H1 (cell line): Measurements from ENCODE around the gene CREBZF. TPM values are rescaled to one million over a fixed set of nuclear protein-coding genes. Genes with fewer than 3 reads are reported as not detected.

Source experiments
- CTCF ChIA-PET: fragments of 300-600 bp; sonication (Branson Sonifier 250); formaldehyde crosslinking; loops from one replicate; lab custom pipeline; 2021; ENCODE audit not compliant: partially characterized antibody; lab: Charles Lee
- POLR2A ChIA-PET: fragments of 300-600 bp; sonication (Branson Sonifier 250); formaldehyde crosslinking; loops from one replicate; lab custom pipeline; 2021; ENCODE audit warnings: inconsistent platforms; ENCODE audit not compliant: partially characterized antibody; lab: Charles Lee
- DNase-seq, 2 experiments: peaks; one replicate each; pipeline versions ENCODE4 v3.0.0 to v3.0.0-alpha.2; 2010 to 2022; ENCODE audit warnings: low spot score in 2 of 2, low read depth in 1 of 2, mixed read lengths in 1 of 2
- FAIRE-seq: peaks from 2 replicates; lab custom pipeline; 2011; peaks lifted over from hg19 to GRCh38; lab: Jason Lieb, UNC
- H2AFZ ChIP-seq: 2 replicates; pipeline ENCODE4 v1.8.1; 2012; ENCODE audit warnings: low read length, inconsistent platforms
- H2AK5ac ChIP-seq: 2 replicates; pipeline ENCODE4 v1.6.1; 2013; ENCODE audit warnings: low read depth, low read length
- H2BK120ac ChIP-seq: replicated peaks from 2 replicates; pipeline ENCODE3; 2013; ENCODE audit warnings: low read depth, low read length, inconsistent platforms
- H2BK12ac ChIP-seq: 2 replicates; pipeline ENCODE4 v1.6.1; 2013; ENCODE audit warnings: low read depth, low read length
- H2BK15ac ChIP-seq: 2 replicates; pipeline ENCODE4 v1.6.1; 2013; ENCODE audit warnings: low read length
- H2BK20ac ChIP-seq: 2 replicates; pipeline ENCODE4 v1.6.1; 2013; ENCODE audit warnings: low read length
- H2BK5ac ChIP-seq: 2 replicates; pipeline ENCODE4 v1.6.1; 2013; ENCODE audit warnings: low read depth, low read length
- H3K14ac ChIP-seq: 2 replicates; pipeline ENCODE4 v1.6.1; 2013; ENCODE audit warnings: inconsistent platforms; ENCODE audit not compliant: insufficient read length
- H3K18ac ChIP-seq: 2 replicates; pipeline ENCODE4 v1.6.1; 2013; ENCODE audit warnings: low read length; ENCODE audit errors: extremely low read depth
- H3K23ac ChIP-seq: 2 replicates; pipeline ENCODE4 v1.6.1; 2013; ENCODE audit warnings: inconsistent platforms; ENCODE audit not compliant: insufficient read length
- H3K23me2 ChIP-seq: 2 replicates; pipeline ENCODE4 v1.6.1; 2013; ENCODE audit warnings: low read depth, low read length
- H3K27ac ChIP-seq: 2 replicates; pipeline ENCODE4 v1.6.1; 2011; ENCODE audit warnings: low read depth, low read length, inconsistent platforms
- H3K27me3 ChIP-seq, 4 experiments: replicated peaks in 1 of 4; 1 replicate in 1 of 4; 2 replicates in 3 of 4; pipeline versions ENCODE4 v1.6.1 to v1.8.1; 2011 to 2013; ENCODE audit warnings: low read length in 3 of 4, mild to moderate bottlenecking in 3 of 4, inconsistent platforms in 2 of 4, mixed read lengths in 2 of 4, moderate library complexity in 1 of 4; ENCODE audit not compliant: control insufficient read depth in 3 of 4, insufficient read depth in 3 of 4; ENCODE audit errors: extremely low read depth in 1 of 4
- H3K36me3 ChIP-seq, 4 experiments: 2 replicates each; pipeline versions ENCODE4 v1.6.1 to v1.8.1; 2011 to 2013; ENCODE audit warnings: mild to moderate bottlenecking in 4 of 4, low read length in 3 of 4, moderate library complexity in 2 of 4, control low read depth in 1 of 4, inconsistent platforms in 1 of 4; ENCODE audit not compliant: insufficient read depth in 4 of 4, control insufficient read depth in 2 of 4
- H3K4ac ChIP-seq: replicated peaks from 2 replicates; pipeline ENCODE3; 2013; ENCODE audit warnings: low read length, low read depth, mixed read lengths, inconsistent platforms; ENCODE audit not compliant: insufficient read length
- H3K4me1 ChIP-seq, 4 experiments: replicated peaks in 1 of 4; 1 replicate in 1 of 4; 2 replicates in 3 of 4; pipeline versions ENCODE4 v1.6.1 to v1.8.1; 2011 to 2013; ENCODE audit warnings: low read length in 3 of 4, inconsistent platforms in 2 of 4, mixed read lengths in 1 of 4; ENCODE audit not compliant: insufficient read depth in 4 of 4, control insufficient read depth in 3 of 4
- H3K4me2 ChIP-seq, 2 experiments: 2 replicates each; pipeline versions ENCODE4 v1.6.1 to v1.8.1; 2011 to 2013; ENCODE audit warnings: low read depth in 2 of 2, low read length in 2 of 2, control low read depth in 1 of 2, inconsistent platforms in 1 of 2, mild to moderate bottlenecking in 1 of 2; ENCODE audit not compliant: insufficient read depth in 1 of 2
- H3K4me3 ChIP-seq, 4 experiments: fragments of 200-600, 300-600 bp in 1 of 4; sonication (generic), shearing (Covaris generic), sonication (Bioruptor Twin) in 1 of 4; 2 replicates each; pipeline versions ENCODE4 v1.5.1 to v1.8.1; 2011 to 2016; ENCODE audit warnings: low read length in 4 of 4, low read depth in 3 of 4, control low read depth in 2 of 4, inconsistent platforms in 2 of 4, mild to moderate bottlenecking in 2 of 4, mixed read lengths in 1 of 4, moderate library complexity in 1 of 4; ENCODE audit not compliant: insufficient read depth in 2 of 4; ENCODE audit errors: extremely low read depth in 1 of 4
- H3K56ac ChIP-seq: replicated peaks from 2 replicates; pipeline ENCODE3; 2013; ENCODE audit warnings: low read depth, mild to moderate bottlenecking, mixed read lengths, low read length, inconsistent platforms; ENCODE audit not compliant: insufficient read length
- H3K79me1 ChIP-seq: 2 replicates; pipeline ENCODE4 v1.6.1; 2013; ENCODE audit warnings: low read depth, low read length, control low read depth
- H3K79me2 ChIP-seq, 2 experiments: 2 replicates each; pipeline versions ENCODE4 v1.6.1 to v1.8.1; 2012 to 2013; ENCODE audit warnings: low read length in 2 of 2, mild to moderate bottlenecking in 2 of 2, inconsistent platforms in 1 of 2; ENCODE audit not compliant: insufficient read depth in 2 of 2, control insufficient read depth in 1 of 2
- H3K9ac ChIP-seq, 4 experiments: replicated peaks in 1 of 4; 1 replicate in 1 of 4; 2 replicates in 3 of 4; pipeline versions ENCODE4 v1.6.1 to v1.8.1; 2011 to 2013; ENCODE audit warnings: low read depth in 3 of 4, low read length in 3 of 4, control low read depth in 2 of 4, mild to moderate bottlenecking in 2 of 4, moderate library complexity in 2 of 4, inconsistent platforms in 1 of 4; ENCODE audit errors: extremely low read depth in 1 of 4
- H3K9me3 ChIP-seq, 2 experiments: 2 replicates each; pipeline versions ENCODE4 v1.6.1 to v1.8.1; 2012 to 2013; ENCODE audit warnings: mild to moderate bottlenecking in 2 of 2, moderate library complexity in 2 of 2, control low read depth in 1 of 2, inconsistent platforms in 1 of 2, low read depth in 1 of 2, low read length in 1 of 2, mixed read lengths in 1 of 2; ENCODE audit not compliant: insufficient read depth in 2 of 2
- H4K20me1 ChIP-seq, 2 experiments: replicated peaks in 1 of 2; 2 replicates each; pipeline versions ENCODE3 to v1.8.1; 2011 to 2013; ENCODE audit warnings: inconsistent platforms in 2 of 2, low read length in 2 of 2, mild to moderate bottlenecking in 1 of 2; ENCODE audit not compliant: insufficient read depth in 2 of 2, control insufficient read depth in 1 of 2
- H4K5ac ChIP-seq: 2 replicates; pipeline ENCODE4 v1.6.1; 2013; ENCODE audit warnings: low read length, low read depth, mixed read lengths, inconsistent platforms; ENCODE audit not compliant: insufficient read length
- H4K8ac ChIP-seq: 2 replicates; pipeline ENCODE4 v1.8.0; 2013; ENCODE audit warnings: mild to moderate bottlenecking, moderate library complexity, low read length, inconsistent platforms; ENCODE audit not compliant: insufficient read depth; ENCODE audit errors: extremely low read depth
- H4K91ac ChIP-seq: replicated peaks from 2 replicates; pipeline ENCODE3; 2013; ENCODE audit warnings: low read length, mixed read lengths, inconsistent platforms; ENCODE audit not compliant: insufficient read length
- CBX5 ChIP-seq: fragments of 300-800, 300-1000 bp; sonication (generic); IDR thresholded peaks from 2 replicates; pipeline ENCODE4 v1.7.1; 2016; ENCODE audit warnings: antibody characterized with exemption, low read length, low read depth
- CHD2 ChIP-seq: IDR thresholded peaks from 2 replicates; pipeline ENCODE4 v1.6.1; 2012; ENCODE audit warnings: low read length, improper control_type of control experiment
- POLR2AphosphoS5 ChIP-seq: IDR thresholded peaks from 2 replicates; pipeline ENCODE4 v1.6.1; 2011; ENCODE audit warnings: low read depth, low read length
- POU5F1 ChIP-seq: IDR thresholded peaks from 2 replicates; pipeline ENCODE4 v1.6.1; 2011; ENCODE audit warnings: low read depth, mild to moderate bottlenecking, low read length, moderate library complexity
- SAP30 ChIP-seq: fragments of 300-600 bp; sonication (generic); IDR thresholded peaks from 2 replicates; pipeline ENCODE4 v1.7.1; 2012; ENCODE audit warnings: low read length, moderate library complexity, mild to moderate bottlenecking, inconsistent platforms; ENCODE audit not compliant: insufficient read depth, insufficient replicate concordance
- SP1 ChIP-seq: IDR thresholded peaks from 2 replicates; pipeline ENCODE4 v1.6.1; 2011; ENCODE audit warnings: low read depth, low read length
- SUZ12 ChIP-seq: fragments of 200-600 bp; sonication (generic); IDR thresholded peaks from 2 replicates; pipeline ENCODE4 v1.6.1; 2012; ENCODE audit warnings: mild to moderate bottlenecking, inconsistent platforms, low read length, moderate library complexity, mixed read lengths
- WGBS, 2 experiments: shearing (Covaris generic) in 1 of 2; methylation state at CpG; one replicate each; pipeline versions ENCODE4 v1.1.6 to v1.1.7; 2013 to 2015; ENCODE audit warnings: low lambda C conversion rate in 2 of 2, mixed read lengths in 2 of 2, inconsistent platforms in 1 of 2, low coverage in 1 of 2, missing lambda C conversion rate in 1 of 2; ENCODE audit not compliant: insufficient replicate concordance in 2 of 2, insufficient coverage in 1 of 2, insufficient read length in 1 of 2; ENCODE audit errors: extremely low coverage in 1 of 2, missing lambda C conversion rate in 1 of 2; 5-methylcytosine and 5-hydroxymethylcytosine counted together
- polyA plus RNA-seq, 7 experiments: library from polyadenylated mRNA; depleted of rRNA in 3 of 7; stranded (reverse) in 5 of 7; unstranded in 2 of 7; fragments of >200 nt in 5 of 7; fragments of 200-250 nt in 2 of 7; gene quantifications; 1 replicate in 5 of 7; 2 replicates in 1 of 7; 4 replicates in 1 of 7; pipeline versions ENCODE4 v1.2.1 to v1.2.3, GENCODE V29; 2011 to 2013; ENCODE audit warnings: missing spikeins in 2 of 7, mixed read lengths in 2 of 7
- total RNA-seq: library from RNA; stranded (reverse); fragmentation: NEBNext Ultra II Directional; extraction: Animal tissue kit (Norgen Biotek cat#: 25700); gene quantifications from 2 replicates; pipeline ENCODE4 v1.2.1, GENCODE V29; 2021
- TF ChIP-seq, protein P1 (sequence below): IDR thresholded peaks from 2 replicates; pipeline ENCODE4 v1.6.1; 2011; ENCODE audit warnings: low read depth, mild to moderate bottlenecking, low read length; ENCODE audit not compliant: insufficient read depth
- TF ChIP-seq, protein P2 (sequence below), 3 experiments: IDR thresholded peaks; 1 replicate in 2 of 3; 2 replicates in 1 of 3; pipeline versions ENCODE4 v1.5.1 to v1.6.1; 2011; ENCODE audit warnings: low read length in 3 of 3, mild to moderate bottlenecking in 3 of 3, inconsistent platforms in 2 of 3, low read depth in 1 of 3, moderate library complexity in 1 of 3; ENCODE audit not compliant: insufficient read depth in 1 of 3; ENCODE audit errors: control extremely low read depth in 1 of 3

The CREBZF gene
- total and polyA plus RNA-seq, 2 of the 8 experiments (the other 6 are each of a cell fraction or from before 2014, with no cell fraction given): 15.4 to 44.9 TPM

- no peaks in the 10 kb centered on the region; a peak in 2 of 7 replicates for H3K4me1 ChIP-seq
- H3K4ac ChIP-seq: no peak overlapping the region
- H4K8ac ChIP-seq: no peak overlapping the region
- peaks cover 0 to 17% of the 10 kb centered on the region in 2 experiments; a peak in 2 of 4 replicates for H3K79me2 ChIP-seq
- H3K9ac ChIP-seq: no peak overlapping the region
- H2BK12ac ChIP-seq: no peak overlapping the region
- POLR2A ChIA-PET: interaction anchor here (0.8 to 4.9 kb wide), 5 partner anchors 10 to 25 kb away, joined by 3 to 42 read pairs (median 5); partner anchors contain the start of genes CREBZF and TMEM126B
- no peak overlapping the region for H2BK5ac ChIP-seq
- no peak overlapping the region for H2BK20ac ChIP-seq
- no peak overlapping the region for H4K5ac ChIP-seq
- no peaks in the 10 kb centered on the region for H3K23me2 ChIP-seq
- H3K14ac ChIP-seq: no peak overlapping the region
- no peaks in the 10 kb centered on the region for H3K79me1 ChIP-seq
- no peak overlapping the region for H3K4me2 ChIP-seq
- CTCF ChIA-PET: interaction anchor here (0.6 to 0.8 kb wide), 2 partner anchors 16 to 158 kb away, joined by 3 read pairs; partner anchors contain the start of gene SYTL2
- no peak overlapping the region for H2BK120ac ChIP-seq
- no peak overlapping the region for H3K23ac ChIP-seq
- peaks cover 0 to 2% of the 10 kb centered on the region in 2 experiments for H4K20me1 ChIP-seq
- FAIRE-seq: no peak
- H3K27me3 ChIP-seq: peaks cover 0 to 1% (median 0%) of the 10 kb centered on the region in 4 experiments; a peak in 1 of 7 replicates
- no peaks in the 10 kb centered on the region for H3K9me3 ChIP-seq
- no peak overlapping the region for H3K18ac ChIP-seq
- no peak overlapping the region for H2AFZ ChIP-seq
- no peak for DNase-seq
- WGBS, 2 experiments: 85% methylated on average over 3 of the region's 3 CpGs; no CpG with 5 or more reads in 1 of the 2 experiments
- no peak overlapping the region for H4K91ac ChIP-seq
- no peak overlapping the region for H2AK5ac ChIP-seq
- H2BK15ac ChIP-seq: no peak overlapping the region
- H3K4me3 ChIP-seq: no peak overlapping the region
- no peak overlapping the region for H3K56ac ChIP-seq
- H3K27ac ChIP-seq: no peak overlapping the region
- H3K36me3 ChIP-seq: peaks cover 0 to 28% (median 12%) of the 10 kb centered on the region in 4 experiments; a peak in 5 of 8 replicates
- no peak for TF ChIP-seq POU5F1
- TF ChIP-seq, protein P1, sequence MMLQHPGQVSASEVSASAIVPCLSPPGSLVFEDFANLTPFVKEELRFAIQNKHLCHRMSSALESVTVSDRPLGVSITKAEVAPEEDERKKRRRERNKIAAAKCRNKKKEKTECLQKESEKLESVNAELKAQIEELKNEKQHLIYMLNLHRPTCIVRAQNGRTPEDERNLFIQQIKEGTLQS: no peak
- TF ChIP-seq SAP30: no peak
- TF ChIP-seq SP1: no peak
- TF ChIP-seq, protein P2, sequence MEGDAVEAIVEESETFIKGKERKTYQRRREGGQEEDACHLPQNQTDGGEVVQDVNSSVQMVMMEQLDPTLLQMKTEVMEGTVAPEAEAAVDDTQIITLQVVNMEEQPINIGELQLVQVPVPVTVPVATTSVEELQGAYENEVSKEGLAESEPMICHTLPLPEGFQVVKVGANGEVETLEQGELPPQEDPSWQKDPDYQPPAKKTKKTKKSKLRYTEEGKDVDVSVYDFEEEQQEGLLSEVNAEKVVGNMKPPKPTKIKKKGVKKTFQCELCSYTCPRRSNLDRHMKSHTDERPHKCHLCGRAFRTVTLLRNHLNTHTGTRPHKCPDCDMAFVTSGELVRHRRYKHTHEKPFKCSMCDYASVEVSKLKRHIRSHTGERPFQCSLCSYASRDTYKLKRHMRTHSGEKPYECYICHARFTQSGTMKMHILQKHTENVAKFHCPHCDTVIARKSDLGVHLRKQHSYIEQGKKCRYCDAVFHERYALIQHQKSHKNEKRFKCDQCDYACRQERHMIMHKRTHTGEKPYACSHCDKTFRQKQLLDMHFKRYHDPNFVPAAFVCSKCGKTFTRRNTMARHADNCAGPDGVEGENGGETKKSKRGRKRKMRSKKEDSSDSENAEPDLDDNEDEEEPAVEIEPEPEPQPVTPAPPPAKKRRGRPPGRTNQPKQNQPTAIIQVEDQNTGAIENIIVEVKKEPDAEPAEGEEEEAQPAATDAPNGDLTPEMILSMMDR (IDR thresholded peaks at IDR 0.05; ENCODE audit: control extremely low read depth in 1 of 3, insufficient read depth in 1 of 3, low read depth in 1 of 3, low read length in 3 of 3): no peak
- no peak for TF ChIP-seq CBX5
- no peak for TF ChIP-seq SUZ12
- TF ChIP-seq POLR2AphosphoS5: no peak
- TF ChIP-seq CHD2: no peak
Measured at GRCh38 chr11:85652786-85653447, 12.0 kb downstream of the CREBZF start.
